GM10248 (cell line): ENCODE measurements around the gene LTBP1.

Experiments used
- CTCF ChIA-PET: fragments of 300-600 bp; sonication (Branson Sonifier 250); formaldehyde crosslinking; extraction: SDS; loops from one replicate; lab custom pipeline; 2021; ENCODE audit warnings: antibody characterized with exemption; lab: Yijun Ruan, JAX
- POLR2A ChIA-PET: fragments of 350-650 bp; sonication (Branson Sonifier 250); formaldehyde crosslinking; extraction: SDS; loops from one replicate; lab custom pipeline; 2020; ENCODE audit warnings: antibody characterized with exemption; lab: Yijun Ruan, JAX
- DNase-seq: peaks from one replicate; pipeline ENCODE4 v3.0.0; 2012; ENCODE audit errors: extremely low spot score
- CTCF ChIP-seq: IDR thresholded peaks from 2 replicates; pipeline ENCODE4 v1.5.1; 2012; ENCODE audit warnings: mild to moderate bottlenecking, low read depth; ENCODE audit errors: extremely low read depth, missing control alignments, control extremely low read depth

LTBP1 gene

GRCh38 chr2:33342705-33343104 lies 396.0 kb downstream of the LTBP1 start:
- CTCF ChIA-PET = interaction anchor here (1.3 kb wide), 1 partner anchor 30 kb away, joined by 3 read pairs; no protein-coding TSS in a partner anchor
- no peak for DNase-seq
- POLR2A ChIA-PET = no interaction called here
- no peak for TF ChIP-seq CTCF

- ChIA-PET POLR2A (no interaction called here), CTCF (interaction anchor here (1.3 kb wide), 1 partner anchor 29 kb away, joined by 3 read pairs; no protein-coding TSS in a partner anchor)
- no peak for TF ChIP-seq CTCF
- DNase-seq = no peak
Observed at GRCh38 chr2:33343387-33343895, 396.7 kb downstream of the LTBP1 start.

GRCh38 chr2:33344230-33344629 lies 397.5 kb downstream of the LTBP1 start:
- ChIA-PET POLR2A (no interaction called here), CTCF (interaction anchor here (1.0 kb wide), 1 partner anchor 32 kb away, joined by 3 read pairs; no protein-coding TSS in a partner anchor)

GRCh38 chr2:33347856-33348255 lies 401.1 kb downstream of the LTBP1 start:
- CTCF ChIA-PET = interaction anchor here (1.2 to 1.3 kb wide), 3 partner anchors 9 to 24 kb away, joined by 3 to 5 read pairs (median 3); no protein-coding TSS in a partner anchor
- POLR2A ChIA-PET = no interaction called here

More at GRCh38 chr2:33344230-33344629, 397.5 kb downstream of the LTBP1 start:
- no peak for TF ChIP-seq CTCF
- DNase-seq = no peak

GRCh38 chr2:33350632-33351031 lies 403.9 kb downstream of the LTBP1 start:
- ChIA-PET POLR2A (no interaction called here), CTCF (no interaction called here)
- TF ChIP-seq CTCF = no peak
- DNase-seq = no peak

More at GRCh38 chr2:33347856-33348255, 401.1 kb downstream of the LTBP1 start:
- TF ChIP-seq CTCF = no peak
- no peak for DNase-seq

GRCh38 chr2:33351781-33352180 lies 405.0 kb downstream of the LTBP1 start:
- POLR2A ChIA-PET = no interaction called here

More at GRCh38 chr2:33351781-33352180, 405.0 kb downstream of the LTBP1 start:
- TF ChIP-seq CTCF = no peak
- no peak for DNase-seq
- CTCF ChIA-PET = no interaction called here
